Skin of body (tissue), 3 donors: ENCODE results near the gene AFG1L. TPM values are rescaled to one million over a fixed set of nuclear protein-coding genes. Genes with fewer than 3 reads are reported as not detected.

Source experiments
- DNase-seq: peaks from one replicate; lab custom pipeline; 2025; lab: John Stamatoyannopoulos, UW
- small RNA-seq: library from RNA; depleted of rRNA; stranded (forward); fragments of <200 nt; gene quantifications from one replicate; pipeline ENCODE3, GENCODE V24; 2014; ENCODE audit warnings: low replicate concordance
- total RNA-seq: library from RNA; depleted of rRNA; stranded (reverse); fragments of >200 nt; gene quantifications from one replicate; pipeline ENCODE4 v1.2.3, GENCODE V29; 2014

The AFG1L gene
- total RNA-seq, 1 donor from 2014 or later = 5.8 TPM

GRCh38 chr6:108568551-108569305, 273.9 kb downstream of the AFG1L start:
- no peak for DNase-seq

GRCh38 chr6:108570517-108570916, 275.7 kb downstream of the AFG1L start:
- no peak for DNase-seq

- DNase-seq = no peak
Measured at GRCh38 chr6:108574457-108575141, 279.7 kb downstream of the AFG1L start.

Small RNAs within 50 kb of the gene (small RNA-seq; reads per million reads assigned to genes)
- gene AL356121.1 (not detected), gene AL391646.1 (not detected), gene RNA5SP212 (not detected), gene RNU6-1144P (not detected), gene RNU6-770P (not detected), gene Z98742.2 (not detected)

Other genes with a start within 250 kb of the AFG1L start
- 12.2 TPM for gene OSTM1, start 220.3 kb upstream of the AFG1L start, total RNA-seq
- not detected for gene NR2E1, start 129.0 kb upstream of the AFG1L start, total RNA-seq
- 166 TPM for gene SNX3, start 34.0 kb upstream of the AFG1L start, total RNA-seq